Prostate gland (tissue), 2 donors: ENCODE measurements around the gene LSM2.

ENCODE experiments used
- CTCF ChIP-seq, 4 experiments: fragments of 200-600 bp in 2 of 4; fragments of 450-650 bp in 2 of 4; sonication (generic) in 2 of 4; IDR thresholded peaks; 1 replicate in 3 of 4; 2 replicates in 1 of 4; pipeline ENCODE4 v1.5.1; 2016 to 2019; ENCODE audit warnings: antibody characterized with exemption in 4 of 4, mild to moderate bottlenecking in 2 of 4, moderate library complexity in 2 of 4
- POLR2AphosphoS5 ChIP-seq: sonication (generic); formaldehyde crosslinking; IDR thresholded peaks from one replicate; pipeline ENCODE4 v1.6.1; 2017; ENCODE audit warnings: antibody characterized with exemption

DNA sequence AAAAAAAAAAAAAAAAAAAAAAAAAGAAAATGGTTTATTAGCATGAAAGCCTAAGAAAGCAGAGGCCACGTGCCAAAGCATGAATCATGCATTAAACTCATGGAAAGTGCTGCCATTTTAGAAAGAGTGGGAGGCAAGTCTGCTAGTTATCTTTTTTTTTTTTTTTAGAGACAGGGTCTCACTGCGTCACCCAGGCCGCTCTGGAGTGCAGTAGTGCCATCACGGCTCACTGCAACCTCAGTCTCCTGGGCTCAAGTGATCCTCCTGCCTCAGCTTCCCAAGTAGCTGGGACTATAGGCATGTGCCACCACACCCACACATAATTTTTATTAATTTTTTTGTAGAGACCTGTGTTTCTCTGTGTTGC is 34.8 kb downstream of the LSM2 start:
- no peak for TF ChIP-seq CTCF (IDR thresholded peaks at IDR 0.05)
- no peak for TF ChIP-seq POLR2AphosphoS5
